SH-SY5Y (cell line): Measurements from ENCODE around the gene GPBP1L1.

Experiments
- GATA2 ChIP-seq: IDR thresholded peaks from 2 replicates; pipeline ENCODE4 v1.6.1; 2011; ENCODE audit warnings: mild to moderate bottlenecking, low read depth, low read length
- GATA3 ChIP-seq: IDR thresholded peaks from 2 replicates; pipeline ENCODE4 v1.6.1; 2011; ENCODE audit warnings: low read depth, mild to moderate bottlenecking, low read length, moderate library complexity

DNA sequence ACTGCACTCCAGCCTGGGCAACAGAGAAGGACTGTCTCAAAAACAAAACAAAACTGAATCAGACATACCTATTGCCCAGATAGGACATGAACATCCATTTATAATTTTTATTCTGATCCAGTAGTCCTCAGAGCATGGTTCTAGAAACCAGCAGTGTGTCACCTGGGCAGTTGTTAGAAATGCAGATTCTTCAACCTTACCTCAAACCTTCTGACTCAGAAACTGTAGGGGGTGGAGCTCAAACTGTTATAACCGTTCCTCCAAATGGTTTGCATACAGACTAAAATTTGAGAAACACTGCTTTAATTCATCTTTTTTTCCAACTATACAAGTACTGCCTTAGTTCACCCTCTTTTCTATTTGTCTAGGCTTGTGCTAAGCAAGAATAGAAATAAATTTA, 96.5 kb downstream of the GPBP1L1 start:
- TF ChIP-seq GATA2 (no peak), GATA3 (no peak)
